ENCODE measurements around the gene COL7A1. TPM values are rescaled to one million over a fixed set of nuclear protein-coding genes. Genes with fewer than 3 reads are reported as not detected.

COL7A1 gene
- total and polyA plus RNA-seq, 2 of the 13 experiments (the other 11 are each of a cell fraction or from before 2014, with no cell fraction given) = 2.7 to 11.7 TPM

DNA sequence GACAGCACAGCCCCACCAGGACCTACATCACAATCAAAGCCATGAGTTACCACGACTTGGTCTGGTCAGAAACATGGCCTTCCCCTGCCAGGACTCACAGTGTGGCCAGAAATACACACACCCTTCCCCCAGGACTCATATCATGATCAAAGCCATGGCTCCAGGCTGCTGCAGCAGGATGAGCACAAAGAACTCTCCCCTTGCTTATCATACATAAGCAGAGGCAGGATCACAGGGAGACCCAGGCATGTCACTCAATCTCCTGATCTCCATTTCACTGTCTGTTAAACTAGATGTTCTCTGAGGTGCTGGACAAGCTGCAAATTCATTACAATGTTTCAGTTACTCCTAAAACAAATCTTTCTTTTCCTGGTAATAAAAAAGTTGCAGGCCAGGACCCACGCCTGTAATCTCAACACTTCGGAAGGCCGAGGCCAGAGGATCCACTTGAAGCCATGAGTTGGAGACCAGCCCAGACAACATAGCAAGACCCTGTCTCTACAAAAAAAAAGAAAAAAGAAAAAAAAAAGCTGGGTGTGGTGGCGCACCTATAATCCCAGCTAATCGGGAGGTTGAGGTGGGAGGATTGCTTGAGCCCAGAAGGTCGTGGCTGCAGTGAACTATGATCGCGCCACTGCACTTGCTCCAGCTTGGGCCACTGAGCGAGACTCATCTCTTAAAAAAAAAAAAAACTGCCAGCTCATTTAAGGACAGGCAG is 39.7 kb downstream of the COL7A1 start (continued):
- TF ChIP-seq BCL6 (CRISPR knock-in tag; IDR thresholded peaks at IDR 0.05) (no peak), ZBTB3 (CRISPR knock-in tag; IDR thresholded peaks at IDR 0.05; ENCODE audit: borderline replicate concordance, low read depth) (no peak), NFYB (CRISPR knock-in tag; IDR thresholded peaks at IDR 0.05) (no peak), TAF1 (CRISPR knock-in tag; IDR thresholded peaks at IDR 0.05) (no peak), HMGA1 (CRISPR knock-in tag; conservative IDR thresholded peaks at IDR 0.05) (no peak), MIER3 (CRISPR knock-in tag; IDR thresholded peaks at IDR 0.05; ENCODE audit: borderline replicate concordance) (no peak), YEATS2 (CRISPR knock-in tag; IDR thresholded peaks at IDR 0.05; ENCODE audit: borderline replicate concordance) (no peak), DMAP1 (CRISPR knock-in tag; IDR thresholded peaks at IDR 0.05) (no peak), MAZ (IDR thresholded peaks at IDR 0.05; ENCODE audit: borderline replicate concordance, low read depth, low read length) (no peak), MAZ (CRISPR knock-in tag; IDR thresholded peaks at IDR 0.05; ENCODE audit: low read depth) (no peak), GABPA (IDR thresholded peaks at IDR 0.05; ENCODE audit: low read depth, low read length) (no peak), GABPA (CRISPR knock-in tag; IDR thresholded peaks at IDR 0.05; ENCODE audit: low read depth) (no peak), ZNF121 (CRISPR knock-in tag; IDR thresholded peaks at IDR 0.05) (peak; percentile 80), NFYC (CRISPR knock-in tag; IDR thresholded peaks at IDR 0.05) (no peak)
- TF ChIP-seq, protein P1, sequence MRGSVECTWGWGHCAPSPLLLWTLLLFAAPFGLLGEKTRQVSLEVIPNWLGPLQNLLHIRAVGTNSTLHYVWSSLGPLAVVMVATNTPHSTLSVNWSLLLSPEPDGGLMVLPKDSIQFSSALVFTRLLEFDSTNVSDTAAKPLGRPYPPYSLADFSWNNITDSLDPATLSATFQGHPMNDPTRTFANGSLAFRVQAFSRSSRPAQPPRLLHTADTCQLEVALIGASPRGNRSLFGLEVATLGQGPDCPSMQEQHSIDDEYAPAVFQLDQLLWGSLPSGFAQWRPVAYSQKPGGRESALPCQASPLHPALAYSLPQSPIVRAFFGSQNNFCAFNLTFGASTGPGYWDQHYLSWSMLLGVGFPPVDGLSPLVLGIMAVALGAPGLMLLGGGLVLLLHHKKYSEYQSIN (CRISPR knock-in tag; IDR thresholded peaks at IDR 0.05; ENCODE audit: borderline replicate concordance) = no peak
- TF ChIP-seq, protein P2, sequence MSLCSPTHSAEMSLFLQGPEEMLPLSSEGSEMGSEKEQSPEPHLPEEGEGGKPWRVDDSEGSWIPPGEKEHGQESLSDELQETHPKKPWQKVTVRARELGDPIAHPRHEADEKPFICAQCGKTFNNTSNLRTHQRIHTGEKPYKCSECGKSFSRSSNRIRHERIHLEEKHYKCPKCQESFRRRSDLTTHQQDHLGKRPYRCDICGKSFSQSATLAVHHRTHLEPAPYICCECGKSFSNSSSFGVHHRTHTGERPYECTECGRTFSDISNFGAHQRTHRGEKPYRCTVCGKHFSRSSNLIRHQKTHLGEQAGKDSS (CRISPR knock-in tag; IDR thresholded peaks at IDR 0.05; ENCODE audit: borderline replicate concordance, low read depth) = no peak
- TF ChIP-seq, protein P3, sequence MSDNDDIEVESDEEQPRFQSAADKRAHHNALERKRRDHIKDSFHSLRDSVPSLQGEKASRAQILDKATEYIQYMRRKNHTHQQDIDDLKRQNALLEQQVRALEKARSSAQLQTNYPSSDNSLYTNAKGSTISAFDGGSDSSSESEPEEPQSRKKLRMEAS (IDR thresholded peaks at IDR 0.05) = 0 out of 2 replicates have a peak, but pooled peaks have one; percentile 6
- TF ChIP-seq, protein P4, sequence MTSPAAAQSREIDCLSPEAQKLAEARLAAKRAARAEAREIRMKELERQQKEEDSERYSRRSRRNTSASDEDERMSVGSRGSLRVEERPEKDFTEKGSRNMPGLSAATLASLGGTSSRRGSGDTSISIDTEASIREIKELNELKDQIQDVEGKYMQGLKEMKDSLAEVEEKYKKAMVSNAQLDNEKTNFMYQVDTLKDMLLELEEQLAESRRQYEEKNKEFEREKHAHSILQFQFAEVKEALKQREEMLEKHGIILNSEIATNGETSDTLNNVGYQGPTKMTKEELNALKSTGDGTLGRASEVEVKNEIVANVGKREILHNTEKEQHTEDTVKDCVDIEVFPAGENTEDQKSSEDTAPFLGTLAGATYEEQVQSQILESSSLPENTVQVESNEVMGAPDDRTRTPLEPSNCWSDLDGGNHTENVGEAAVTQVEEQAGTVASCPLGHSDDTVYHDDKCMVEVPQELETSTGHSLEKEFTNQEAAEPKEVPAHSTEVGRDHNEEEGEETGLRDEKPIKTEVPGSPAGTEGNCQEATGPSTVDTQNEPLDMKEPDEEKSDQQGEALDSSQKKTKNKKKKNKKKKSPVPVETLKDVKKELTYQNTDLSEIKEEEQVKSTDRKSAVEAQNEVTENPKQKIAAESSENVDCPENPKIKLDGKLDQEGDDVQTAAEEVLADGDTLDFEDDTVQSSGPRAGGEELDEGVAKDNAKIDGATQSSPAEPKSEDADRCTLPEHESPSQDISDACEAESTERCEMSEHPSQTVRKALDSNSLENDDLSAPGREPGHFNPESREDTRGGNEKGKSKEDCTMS (CRISPR knock-in tag; conservative IDR thresholded peaks at IDR 0.05) = no peak
- TF ChIP-seq, protein P5, sequence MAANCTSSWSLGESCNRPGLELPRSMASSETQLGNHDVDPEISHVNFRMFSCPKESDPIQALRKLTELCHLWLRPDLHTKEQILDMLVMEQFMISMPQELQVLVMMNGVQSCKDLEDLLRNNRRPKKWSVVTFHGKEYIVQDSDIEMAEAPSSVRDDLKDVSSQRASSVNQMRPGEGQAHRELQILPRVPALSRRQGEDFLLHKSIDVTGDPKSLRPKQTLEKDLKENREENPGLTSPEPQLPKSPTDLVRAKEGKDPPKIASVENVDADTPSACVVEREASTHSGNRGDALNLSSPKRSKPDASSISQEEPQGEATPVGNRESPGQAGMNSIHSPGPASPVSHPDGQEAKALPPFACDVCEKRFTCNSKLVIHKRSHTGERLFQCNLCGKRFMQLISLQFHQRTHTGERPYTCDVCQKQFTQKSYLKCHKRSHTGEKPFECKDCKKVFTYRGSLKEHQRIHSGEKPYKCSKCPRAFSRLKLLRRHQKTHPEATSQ (CRISPR knock-in tag; IDR thresholded peaks at IDR 0.05; ENCODE audit: borderline replicate concordance) = no peak

Data from HepG2 (cell line).